SK-N-SH (cell line): ENCODE measurements around the gene ZNF280D. TPM values are rescaled to one million over a fixed set of nuclear protein-coding genes. Genes with fewer than 3 reads are reported as not detected.

ENCODE experiments used
- CTCF ChIA-PET: fragments of 300-600, 350-600 bp; formaldehyde crosslinking; extraction: SDS; loops from one replicate; lab custom pipeline; 2021; lab: Yijun Ruan, JAX
- POLR2A ChIA-PET: fragments of 350-600 bp; sonication (Branson Sonifier 250); formaldehyde crosslinking; extraction: SDS; loops from one replicate; lab custom pipeline; 2020; ENCODE audit warnings: antibody characterized with exemption, inconsistent platforms; lab: Yijun Ruan, JAX
- DNase-seq: peaks from one replicate; pipeline ENCODE4 v3.0.0; 2012
- H2AFZ ChIP-seq: fragments of 200-600 bp; sonication (generic); 2 replicates; pipeline ENCODE4 v1.8.1; 2016; ENCODE audit warnings: antibody characterized with exemption, mild to moderate bottlenecking, low read depth
- H3F3A ChIP-seq: fragments of 200-600 bp; sonication (generic); replicated peaks from 2 replicates; pipeline ENCODE3; 2016; ENCODE audit warnings: antibody characterized with exemption, mild to moderate bottlenecking; ENCODE audit not compliant: insufficient read depth
- H3K27ac ChIP-seq, 2 experiments: fragments of 200-500 bp in 1 of 2; fragments of 200-600 bp in 1 of 2; sonication (Bioruptor generic) in 1 of 2; sonication (generic), shearing (Covaris generic) in 1 of 2; 2 replicates each; pipeline versions ENCODE4 v1.5.1 to v1.6.1; 2014 to 2016; ENCODE audit warnings: low read depth in 2 of 2, inconsistent platforms in 1 of 2, low read length in 1 of 2, mild to moderate bottlenecking in 1 of 2, mixed read lengths in 1 of 2
- H3K27me3 ChIP-seq: fragments of 200-600 bp; sonication (generic), shearing (Covaris generic); 2 replicates; pipeline ENCODE4 v1.6.1; 2016; ENCODE audit warnings: mixed run types; ENCODE audit not compliant: insufficient read depth
- H3K36me3 ChIP-seq, 2 experiments: fragments of 200-500 bp in 1 of 2; fragments of 200-600 bp in 1 of 2; sonication (Bioruptor generic) in 1 of 2; sonication (generic) in 1 of 2; replicated peaks in 1 of 2; 2 replicates each; pipeline versions ENCODE3 to v1.5.1; 2014 to 2016; ENCODE audit warnings: low read length in 1 of 2, mild to moderate bottlenecking in 1 of 2; ENCODE audit not compliant: insufficient read depth in 2 of 2, control insufficient read depth in 1 of 2
- H3K4me1 ChIP-seq, 2 experiments: fragments of 200-500 bp in 1 of 2; fragments of 200-600 bp in 1 of 2; sonication (Bioruptor generic) in 1 of 2; sonication (generic), shearing (Covaris generic) in 1 of 2; 2 replicates each; pipeline versions ENCODE4 v1.5.1 to v1.6.1; 2014 to 2016; ENCODE audit warnings: low read depth in 1 of 2, low read length in 1 of 2, mixed run types in 1 of 2; ENCODE audit not compliant: insufficient read depth in 2 of 2, control insufficient read depth in 1 of 2
- H3K4me2 ChIP-seq: fragments of 200-600 bp; sonication (generic), shearing (Covaris generic); 2 replicates; pipeline ENCODE4 v1.6.1; 2017; ENCODE audit warnings: mixed run types
- H3K4me3 ChIP-seq, 2 experiments: fragments of 200-500 bp in 1 of 2; fragments of 200-600 bp in 1 of 2; sonication (Bioruptor generic) in 1 of 2; sonication (generic), shearing (Covaris generic) in 1 of 2; 2 replicates each; pipeline versions ENCODE4 v1.5.1 to v1.8.1; 2014 to 2016; ENCODE audit warnings: low read depth in 2 of 2, inconsistent platforms in 1 of 2, low read length in 1 of 2, mild to moderate bottlenecking in 1 of 2, mixed read lengths in 1 of 2, moderate library complexity in 1 of 2
- H3K79me2 ChIP-seq: fragments of 200-600 bp; sonication (generic); 2 replicates; pipeline ENCODE4 v1.8.1; 2017; ENCODE audit warnings: mild to moderate bottlenecking; ENCODE audit not compliant: insufficient read depth
- H3K9ac ChIP-seq: fragments of 200-600 bp; sonication (generic); 2 replicates; pipeline ENCODE4 v1.6.1; 2017; ENCODE audit warnings: mixed run types
- H3K9me2 ChIP-seq: fragments of 200-600 bp; sonication (generic); 2 replicates; pipeline ENCODE4 v1.6.1; 2017; ENCODE audit warnings: mixed run types
- H3K9me3 ChIP-seq: fragments of 200-600 bp; sonication (generic); 2 replicates; pipeline ENCODE4 v1.6.1; 2017; ENCODE audit warnings: mixed run types, mild to moderate bottlenecking, moderate library complexity
- H4K20me1 ChIP-seq: fragments of 200-600 bp; sonication (generic); 2 replicates; pipeline ENCODE4 v1.6.1; 2017; ENCODE audit warnings: mild to moderate bottlenecking, mixed run types; ENCODE audit not compliant: insufficient read depth
- CHD2 ChIP-seq: fragments of 150-350 bp; IDR thresholded peaks from 2 replicates; pipeline ENCODE4 v1.6.1; 2018; ENCODE audit warnings: low read length; ENCODE audit not compliant: partially characterized antibody
- ELF1 ChIP-seq: IDR thresholded peaks from 2 replicates; pipeline ENCODE4 v1.4.0; 2012
- EZH2phosphoT487 ChIP-seq: fragments of 200-600 bp; sonication (generic); IDR thresholded peaks from 2 replicates; pipeline ENCODE4 v1.6.1; 2017; ENCODE audit warnings: low read depth, mixed run types, mild to moderate bottlenecking, antibody characterized with exemption, moderate library complexity, borderline replicate concordance
- FOSL2 ChIP-seq: IDR thresholded peaks from 2 replicates; pipeline ENCODE4 v1.4.0; 2012; ENCODE audit warnings: low read depth, mild to moderate bottlenecking, moderate library complexity, borderline replicate concordance
- FOXJ3 ChIP-seq: sonication (generic); formaldehyde crosslinking; IDR thresholded peaks from 2 replicates; pipeline ENCODE4 v1.5.1; 2020; ENCODE audit warnings: mild to moderate bottlenecking, missing genetic modification reagents
- GATA2 ChIP-seq: sonication (generic); formaldehyde crosslinking; IDR thresholded peaks from 2 replicates; pipeline ENCODE4 v1.5.0; 2020; ENCODE audit warnings: mild to moderate bottlenecking, missing genetic modification reagents
- IRF3 ChIP-seq: fragments of 150-350 bp; IDR thresholded peaks from 2 replicates; pipeline ENCODE4 v1.6.1; 2016; ENCODE audit warnings: mild to moderate bottlenecking, low read depth, low read length
- JUND ChIP-seq: IDR thresholded peaks from 2 replicates; pipeline ENCODE4 v1.4.0; 2012
- MEF2A ChIP-seq: IDR thresholded peaks from 2 replicates; pipeline ENCODE4 v1.4.0; 2012; ENCODE audit warnings: low read depth, borderline replicate concordance
- MXI1 ChIP-seq: IDR thresholded peaks from 2 replicates; pipeline ENCODE4 v1.6.1; 2012; ENCODE audit warnings: mild to moderate bottlenecking, low read depth, low read length, improper control_type of control experiment
- NFIC ChIP-seq: IDR thresholded peaks from 2 replicates; pipeline ENCODE4 v1.4.0; 2012; ENCODE audit warnings: borderline replicate concordance
- POLR2AphosphoS5 ChIP-seq: IDR thresholded peaks from 2 replicates; pipeline ENCODE4 v1.6.1; 2012; ENCODE audit warnings: low read depth, low read length
- RAD21 ChIP-seq: IDR thresholded peaks from 2 replicates; pipeline ENCODE4 v1.6.1; 2012; ENCODE audit warnings: mild to moderate bottlenecking, low read length
- REST ChIP-seq: IDR thresholded peaks from 2 replicates; pipeline ENCODE4 v1.6.1; 2012; ENCODE audit warnings: mild to moderate bottlenecking, low read depth, low read length, moderate library complexity
- RFX5 ChIP-seq: IDR thresholded peaks from 2 replicates; pipeline ENCODE4 v1.6.1; 2012; ENCODE audit warnings: mild to moderate bottlenecking, improper control_type of control experiment, low read length
- RXRA ChIP-seq: IDR thresholded peaks from 2 replicates; pipeline ENCODE4 v1.4.0; 2012; ENCODE audit warnings: low read depth, mild to moderate bottlenecking, borderline replicate concordance
- SIN3A ChIP-seq: IDR thresholded peaks from 2 replicates; pipeline ENCODE4 v1.6.1; 2012; ENCODE audit warnings: low read depth, mild to moderate bottlenecking, low read length, moderate library complexity, borderline replicate concordance
- TEAD4 ChIP-seq: IDR thresholded peaks from 2 replicates; pipeline ENCODE4 v1.4.0; 2012; ENCODE audit warnings: mild to moderate bottlenecking, borderline replicate concordance; ENCODE audit not compliant: insufficient read depth
- USF2 ChIP-seq: fragments of 150-350 bp; IDR thresholded peaks from 2 replicates; pipeline ENCODE4 v1.6.1; 2017; ENCODE audit warnings: antibody characterized with exemption, low read length, low read depth, borderline replicate concordance
- YY1 ChIP-seq: IDR thresholded peaks from 2 replicates; pipeline ENCODE4 v1.4.0; 2012; ENCODE audit warnings: low read depth, mild to moderate bottlenecking
- WGBS: methylation state at CpG from one replicate; pipeline ENCODE4 v1.1.6; 2017; ENCODE audit warnings: low lambda C conversion rate; 5-methylcytosine and 5-hydroxymethylcytosine counted together
- polyA plus RNA-seq, 3 experiments: library from polyadenylated mRNA; depleted of rRNA; stranded (reverse); fragments of >200 nt; gene quantifications; 2 replicates each; pipeline ENCODE4 v1.2.3, GENCODE V29; 2012
- TF ChIP-seq, protein P1 (sequence below): IDR thresholded peaks from 2 replicates; pipeline ENCODE4; 2012

The ZNF280D gene
- polyA plus RNA-seq, 1 of the 3 experiments (the other 2 are of a cell fraction), result 5.4 TPM

DNA sequence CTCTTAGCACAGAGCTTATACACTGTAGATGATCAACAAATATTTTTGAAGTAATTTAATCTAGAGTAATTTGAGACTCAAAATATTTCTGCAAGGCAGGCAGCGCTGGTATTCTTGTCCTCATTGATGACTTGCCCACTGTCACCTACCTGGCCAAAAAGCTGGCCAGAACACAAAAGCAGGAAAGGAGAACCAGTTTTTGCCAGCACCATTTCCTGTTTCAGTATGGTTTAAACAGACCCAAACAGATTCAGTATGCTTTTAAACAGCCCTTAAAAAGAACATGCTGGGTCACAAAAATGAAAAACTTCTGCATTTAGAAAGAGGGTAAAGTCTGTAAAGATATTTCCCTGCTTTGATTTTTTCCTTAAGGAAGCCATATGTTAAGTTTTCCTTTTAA is 42.3 kb upstream of the ZNF280D start:
- POLR2A ChIA-PET, result no interaction called here
- TF ChIP-seq MXI1 (no peak), FOSL2 (no peak), REST (no peak), YY1 (no peak), POLR2AphosphoS5 (no peak), RAD21 (no peak), NFIC (no peak), TEAD4 (no peak), SIN3A (no peak), FOXJ3 (no peak), JUND (no peak), IRF3 (no peak), CHD2 (no peak), EZH2phosphoT487 (no peak)

GRCh38 chr15:56774356-56774755 is 41.0 kb upstream of the ZNF280D start:
- Histone ChIP-seq H3K4me3 (no peak overlapping the region), H3K36me3 (no peaks in the 10 kb centered on the region), H3K27me3 (no peaks in the 10 kb centered on the region), H3K9ac (no peak overlapping the region), H3K9me3 (no peaks in the 10 kb centered on the region), H3K4me2 (no peak overlapping the region), H3K4me1 (no peaks in the 10 kb centered on the region), H4K20me1 (no peaks in the 10 kb centered on the region), H3F3A (no peaks in the 10 kb centered on the region), H3K79me2 (no peaks in the 10 kb centered on the region), H3K9me2 (no peaks in the 10 kb centered on the region), H2AFZ (no peak overlapping the region), H3K27ac (no peak overlapping the region)
- no peak for DNase-seq
- TF ChIP-seq RXRA (no peak), GATA2 (CRISPR knock-in tag) (no peak), CHD2 (no peak), SIN3A (no peak), USF2 (no peak), ELF1 (no peak), MEF2A (no peak), RFX5 (no peak), FOXJ3 (no peak), TEAD4 (no peak)
- TF ChIP-seq, protein P1, sequence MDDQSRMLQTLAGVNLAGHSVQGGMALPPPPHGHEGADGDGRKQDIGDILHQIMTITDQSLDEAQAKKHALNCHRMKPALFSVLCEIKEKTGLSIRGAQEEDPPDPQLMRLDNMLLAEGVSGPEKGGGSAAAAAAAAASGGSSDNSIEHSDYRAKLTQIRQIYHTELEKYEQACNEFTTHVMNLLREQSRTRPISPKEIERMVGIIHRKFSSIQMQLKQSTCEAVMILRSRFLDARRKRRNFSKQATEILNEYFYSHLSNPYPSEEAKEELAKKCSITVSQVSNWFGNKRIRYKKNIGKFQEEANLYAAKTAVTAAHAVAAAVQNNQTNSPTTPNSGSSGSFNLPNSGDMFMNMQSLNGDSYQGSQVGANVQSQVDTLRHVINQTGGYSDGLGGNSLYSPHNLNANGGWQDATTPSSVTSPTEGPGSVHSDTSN, result no peak
- ChIA-PET CTCF (interaction anchor here (0.5 kb wide), 1 partner anchor 19 kb away, joined by 3 read pairs; no protein-coding TSS in a partner anchor), POLR2A (no interaction called here)
- WGBS, result 94% methylated on average over 2 of the region's 2 CpGs

More for the DNA sequence above, 42.3 kb upstream of the ZNF280D start:
- no peaks in the 10 kb centered on the region for H3K79me2 ChIP-seq
- WGBS, result 33% methylated on average over 1 of the region's 1 CpG
- no peaks in the 10 kb centered on the region for H3K9me3 ChIP-seq
- no peak overlapping the region for H3K4me3 ChIP-seq
- H3K27ac ChIP-seq, result no peak overlapping the region
- no peaks in the 10 kb centered on the region for H4K20me1 ChIP-seq
- H3K9ac ChIP-seq, result no peak overlapping the region
- H3K4me2 ChIP-seq, result no peak overlapping the region
- H3K9me2 ChIP-seq, result no peaks in the 10 kb centered on the region
- CTCF ChIA-PET, result no interaction called here
- no peaks in the 10 kb centered on the region for H3F3A ChIP-seq
- no peak overlapping the region for H2AFZ ChIP-seq
- H3K27me3 ChIP-seq, result no peaks in the 10 kb centered on the region
- H3K36me3 ChIP-seq, result no peaks in the 10 kb centered on the region
- H3K4me1 ChIP-seq, result no peaks in the 10 kb centered on the region
- DNase-seq, result no peak
